HFF-Myc (cell line): Measurements from ENCODE around the gene SPEG.

Experiments
- DNase-seq: peaks from one replicate; pipeline ENCODE4 v3.0.0-alpha.2; 2011; ENCODE audit warnings: low read depth; ENCODE audit errors: extremely low read depth
- H3K4me3 ChIP-seq: replicated peaks from 2 replicates; pipeline ENCODE4 v1.5.1; 2011; ENCODE audit warnings: low read depth, mild to moderate bottlenecking, control low read depth, low read length
- CTCF ChIP-seq: IDR thresholded peaks from 2 replicates; pipeline ENCODE4 v1.5.1; 2012; ENCODE audit warnings: mild to moderate bottlenecking, low read depth, low read length, control low read depth; ENCODE audit errors: missing control alignments

Gene SPEG

DNA sequence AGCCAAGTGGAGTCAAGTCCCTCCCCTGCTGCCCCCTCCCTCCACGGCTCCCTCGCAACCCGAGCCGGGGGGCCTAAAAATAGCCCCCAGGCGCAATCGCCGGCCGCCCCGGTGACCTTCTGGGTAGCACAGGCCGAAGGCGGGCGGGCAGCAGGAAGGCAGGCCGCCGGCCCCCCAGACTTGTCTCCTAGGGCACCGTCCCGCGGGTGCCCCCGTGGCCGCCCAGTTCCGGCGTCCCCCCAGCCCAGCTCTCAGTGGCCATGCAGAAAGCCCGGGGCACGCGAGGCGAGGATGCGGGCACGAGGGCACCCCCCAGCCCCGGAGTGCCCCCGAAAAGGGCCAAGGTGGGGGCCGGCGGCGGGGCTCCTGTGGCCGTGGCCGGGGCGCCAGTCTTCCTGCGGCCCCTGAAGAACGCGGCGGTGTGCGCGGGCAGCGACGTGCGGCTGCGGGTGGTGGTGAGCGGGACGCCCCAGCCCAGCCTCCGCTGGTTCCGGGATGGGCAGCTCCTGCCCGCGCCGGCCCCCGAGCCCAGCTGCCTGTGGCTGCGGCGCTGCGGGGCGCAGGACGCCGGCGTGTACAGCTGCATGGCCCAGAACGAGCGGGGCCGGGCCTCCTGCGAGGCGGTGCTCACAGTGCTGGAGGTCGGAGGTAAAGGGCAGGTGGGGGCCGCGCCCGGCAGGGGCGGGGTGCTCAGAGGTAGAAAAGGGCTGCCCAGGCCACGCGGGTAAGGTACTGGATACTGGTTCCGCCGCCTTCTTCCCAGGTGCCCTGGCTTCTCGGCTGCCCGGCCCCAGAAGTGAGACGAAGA, at the start of gene SPEG:
Gene SPEG (plus strand): TSS at position 126 of the 808 bp plus-strand sequence. CDS start 135 bp downstream, at position 261.
- H3K4me3 ChIP-seq = no peak within 1 kb of the TSS
- DNase-seq = no peak
- TF ChIP-seq CTCF = no peak

GRCh38 chr2:219384859-219385258, 49.8 kb upstream of the SPEG start:
- no peak for DNase-seq
- no peak for TF ChIP-seq CTCF
- H3K4me3 ChIP-seq = no peak overlapping the region

DNA sequence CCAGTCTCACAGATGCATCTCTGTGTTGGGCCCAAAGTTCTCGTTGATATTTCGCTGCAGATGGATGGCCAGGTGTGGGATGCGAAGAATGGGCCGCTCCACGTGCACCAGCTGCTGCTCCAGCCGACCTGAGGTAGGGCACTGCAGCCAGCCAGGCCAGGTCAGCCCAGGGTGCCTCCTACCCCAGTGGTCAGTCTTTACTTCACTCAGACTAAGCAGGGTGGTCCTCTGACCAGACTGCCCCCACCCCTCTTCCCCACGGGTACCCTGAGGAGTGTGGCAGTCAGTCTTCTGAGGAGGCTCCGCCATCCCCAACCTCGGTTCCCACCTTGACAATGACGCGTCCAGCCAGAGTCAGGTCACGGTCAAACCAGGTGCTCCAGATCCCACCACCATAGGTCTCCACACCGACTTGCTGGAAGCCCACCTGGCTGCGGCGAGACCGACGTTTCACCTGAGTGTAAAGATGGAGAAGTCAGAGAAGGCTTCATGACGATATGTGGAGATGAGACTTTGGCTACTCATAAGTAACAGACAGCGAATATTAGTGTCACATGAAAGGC, 48.6 kb upstream of the SPEG start:
- no peak for DNase-seq
- TF ChIP-seq CTCF = no peak
- H3K4me3 ChIP-seq = no peak overlapping the region

GRCh38 chr2:219386532-219387280, 47.9 kb upstream of the SPEG start:
- no peak for TF ChIP-seq CTCF
- no peak for DNase-seq
- H3K4me3 ChIP-seq = peak overlapping the region; percentile 71

- peak within 1 kb of the TSS; percentile 71 for H3K4me3 ChIP-seq
- DNase-seq = peak; percentile 35
- TF ChIP-seq CTCF = no peak
Observed at GRCh38 chr2:219387306-219388120, 47.1 kb upstream of the SPEG start, which contains the start of gene DNPEP. DNPEP (minus strand) TSS chr2:219387912; CDS start chr2:219387794, 118 bp downstream.
